ENCODE measurements around the gene PCSK1N. TPM values are rescaled to one million over a fixed set of nuclear protein-coding genes. Genes with fewer than 3 reads are reported as not detected.

The PCSK1N gene
- total RNA-seq, 1 donor from 2014 or later: 0.30 TPM

DNA sequence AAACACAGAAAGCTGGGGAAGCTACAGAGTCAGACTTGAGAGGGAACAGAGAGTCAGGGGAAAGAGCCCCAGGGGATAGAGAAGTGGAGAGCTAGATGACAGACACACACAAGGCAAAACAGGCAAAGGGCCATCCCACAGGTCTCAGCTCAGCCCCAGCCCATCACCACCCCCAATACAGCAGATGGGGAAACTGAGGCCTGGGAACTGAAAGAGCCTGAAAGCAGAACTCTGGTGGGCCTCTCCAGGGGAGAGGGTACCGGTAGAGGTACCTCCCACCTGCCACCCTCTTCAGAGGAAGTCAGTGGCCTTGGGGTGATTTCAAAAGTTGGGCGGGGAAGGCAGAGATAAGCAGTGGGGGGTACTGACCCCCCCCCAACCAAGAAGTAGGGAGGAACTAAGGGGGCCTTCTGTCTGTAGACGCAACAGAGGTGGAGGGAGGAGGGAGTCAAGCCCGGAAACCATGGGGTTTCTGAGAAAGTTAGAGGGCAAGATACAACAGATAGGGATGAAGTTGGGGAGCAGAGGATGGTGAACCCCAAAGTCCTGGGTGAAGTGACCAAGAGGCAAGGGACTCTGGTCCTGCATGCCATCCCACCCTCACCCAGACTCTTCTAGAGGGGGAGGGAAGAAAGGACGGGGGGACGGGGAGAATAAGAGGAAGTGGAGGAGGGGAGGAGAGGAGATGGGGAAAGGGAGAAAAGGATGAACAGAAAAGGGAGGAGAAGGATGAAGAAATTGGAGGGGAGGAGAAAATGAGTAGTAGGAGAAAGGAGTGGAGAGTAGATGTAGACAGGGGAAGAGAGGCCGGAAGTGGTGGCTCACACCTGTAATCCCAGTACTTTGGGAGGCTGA is 45.8 kb downstream of the PCSK1N start:
- DNase-seq: no peak

DNA sequence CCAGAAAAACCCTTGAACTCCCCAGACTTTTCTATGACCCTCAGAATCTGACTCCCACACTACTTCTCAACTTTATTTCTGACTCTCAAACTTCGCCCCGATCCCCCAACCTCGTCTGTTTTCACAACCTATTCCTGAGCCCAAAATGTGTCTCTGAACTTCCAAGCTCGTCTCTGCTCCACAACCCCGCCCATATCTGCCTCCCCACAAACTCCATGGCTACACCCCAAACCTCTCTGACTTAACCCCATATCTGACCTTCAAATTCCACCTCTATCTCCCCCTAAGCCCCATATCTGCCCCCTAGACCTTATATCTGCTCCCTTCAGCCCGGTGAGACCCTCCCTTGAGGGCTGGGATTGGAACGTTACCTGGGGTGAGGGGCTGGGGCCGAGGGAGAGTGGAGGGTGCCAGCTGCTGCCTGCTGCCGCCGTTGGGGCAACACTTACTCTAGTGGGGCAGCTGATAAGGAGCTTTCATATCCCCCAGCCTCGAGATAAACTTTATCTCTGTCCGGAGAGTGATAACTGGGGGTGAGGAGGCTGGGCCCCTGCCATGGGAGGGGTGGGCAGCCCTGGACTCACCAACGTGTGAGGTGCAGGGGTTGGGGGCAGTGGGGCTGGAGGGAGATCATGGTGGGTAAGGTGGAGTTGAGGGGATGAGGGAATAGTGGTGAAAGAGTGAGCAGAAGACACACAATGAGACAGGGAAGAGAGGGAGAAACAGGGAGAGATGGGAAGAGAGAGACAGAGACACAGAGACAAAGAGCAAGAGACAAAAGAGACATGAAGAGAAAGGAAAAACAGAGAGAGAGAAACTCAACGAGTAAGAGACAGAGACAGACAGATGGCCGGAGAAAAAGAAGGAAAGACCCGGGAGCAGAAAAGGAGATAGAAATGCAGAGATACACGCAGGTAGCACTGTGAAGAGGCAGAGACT is 47.6 kb downstream of the PCSK1N start:
- DNase-seq: no peak

DNA sequence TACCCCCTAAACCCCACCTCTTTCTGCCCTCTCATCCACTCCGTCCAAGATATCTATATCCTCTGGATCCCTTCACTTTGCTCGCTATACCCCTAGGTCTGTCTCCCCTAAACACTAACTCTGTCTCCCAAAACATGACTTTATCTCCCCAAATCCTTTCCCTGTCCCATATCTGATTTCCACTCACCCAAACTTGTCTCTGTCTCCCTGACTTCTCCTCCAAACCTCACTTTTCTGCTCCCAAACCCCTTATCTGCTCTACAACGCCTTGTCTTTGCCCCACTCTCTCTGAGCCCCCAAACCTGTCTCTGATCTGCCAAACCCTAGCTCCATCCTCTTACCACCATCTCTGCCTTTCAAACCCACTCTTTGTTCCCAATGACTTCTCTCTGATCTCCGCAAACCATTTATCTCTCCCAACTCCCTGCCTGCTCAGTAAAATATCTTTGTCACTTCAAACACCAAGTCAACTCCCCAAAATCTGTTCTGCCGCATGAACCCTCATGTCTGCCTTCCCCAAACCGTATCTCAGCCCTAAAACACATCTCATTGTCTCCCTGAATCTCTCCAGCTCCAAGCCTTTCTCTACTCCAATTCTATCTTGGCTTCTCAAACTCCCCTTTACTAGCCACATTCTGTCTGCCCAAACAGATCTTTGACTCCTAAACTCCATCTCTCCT is 48.4 kb downstream of the PCSK1N start:
- no peak for DNase-seq

DNA sequence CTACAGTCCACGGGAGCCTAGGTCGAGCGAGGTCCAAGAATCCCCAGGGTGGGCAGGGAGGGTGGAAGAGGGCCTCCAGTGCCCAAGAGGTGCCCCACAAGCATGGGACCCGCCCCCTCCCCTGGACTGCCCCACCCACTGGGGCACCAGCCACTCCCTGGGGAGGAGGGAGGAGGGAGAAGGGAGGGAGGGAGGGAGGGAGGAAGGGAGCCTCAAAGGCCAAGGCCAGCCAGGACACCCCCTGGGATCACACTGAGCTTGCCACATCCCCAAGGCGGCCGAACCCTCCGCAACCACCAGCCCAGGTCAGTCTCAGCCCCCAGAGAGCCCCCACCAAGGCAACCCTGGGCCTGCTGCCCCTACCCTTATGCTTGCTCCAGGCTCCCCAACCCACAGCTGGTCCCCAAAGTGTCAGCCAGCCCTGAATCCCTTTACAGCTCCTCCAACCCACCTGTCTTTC is 49.0 kb downstream of the PCSK1N start, which contains the start of gene GATA1:
Gene GATA1 (plus strand): TSS at position 250 of the 460 bp plus-strand sequence. CDS start 4,520 bp downstream, outside the sequence.
- no peak for DNase-seq

DNA sequence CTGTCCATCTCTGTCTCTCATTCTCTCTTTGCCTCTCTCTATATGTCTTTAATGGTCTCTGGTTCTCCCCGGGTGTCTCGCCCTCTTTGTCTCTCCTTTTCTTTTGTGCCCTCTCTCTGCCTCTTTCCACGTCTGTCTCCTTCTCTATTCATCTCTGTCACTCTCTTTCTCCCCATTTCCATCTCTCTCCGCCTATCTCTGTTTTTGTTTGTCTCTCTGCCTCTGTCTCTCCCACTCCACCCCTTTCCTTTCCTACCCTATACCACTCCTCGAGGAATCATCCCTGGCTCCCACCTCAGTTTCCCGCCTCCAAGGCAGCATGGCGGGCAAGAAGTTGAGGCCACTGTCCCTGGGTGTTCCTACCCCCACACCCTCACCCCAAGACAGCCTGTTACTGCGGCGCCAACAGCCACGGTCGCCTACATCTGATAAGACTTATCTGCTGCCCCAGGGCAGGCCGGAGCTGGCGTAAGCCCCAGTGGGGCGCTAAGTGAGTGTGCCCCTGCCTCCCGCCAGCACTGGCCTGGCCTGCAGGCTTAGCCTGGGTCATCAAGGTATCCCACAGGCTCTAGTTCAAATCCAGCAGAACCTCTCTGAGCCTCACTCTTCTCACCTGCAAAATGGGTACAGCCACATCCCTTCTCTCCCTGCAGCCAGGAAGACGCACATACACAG is 49.7 kb downstream of the PCSK1N start:
- DNase-seq: no peak

DNA sequence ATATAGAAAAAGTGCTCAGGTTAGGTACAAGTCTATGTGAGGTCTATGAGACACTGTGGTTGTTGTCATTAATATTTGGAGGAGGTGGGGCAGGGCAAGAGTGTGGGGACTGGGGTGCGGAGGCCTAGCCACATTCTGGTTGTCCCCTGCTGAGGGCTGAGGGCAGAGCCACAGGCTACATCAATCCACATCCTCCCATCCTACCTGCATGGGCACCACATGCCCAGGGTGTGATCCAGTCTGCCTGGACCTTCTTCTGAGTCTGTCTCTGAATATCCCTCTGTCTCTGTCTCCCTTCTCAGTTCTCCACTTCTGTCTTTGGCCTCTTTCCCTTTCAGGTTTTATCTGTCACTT is 50.2 kb downstream of the PCSK1N start:
- DNase-seq: no peak

DNA sequence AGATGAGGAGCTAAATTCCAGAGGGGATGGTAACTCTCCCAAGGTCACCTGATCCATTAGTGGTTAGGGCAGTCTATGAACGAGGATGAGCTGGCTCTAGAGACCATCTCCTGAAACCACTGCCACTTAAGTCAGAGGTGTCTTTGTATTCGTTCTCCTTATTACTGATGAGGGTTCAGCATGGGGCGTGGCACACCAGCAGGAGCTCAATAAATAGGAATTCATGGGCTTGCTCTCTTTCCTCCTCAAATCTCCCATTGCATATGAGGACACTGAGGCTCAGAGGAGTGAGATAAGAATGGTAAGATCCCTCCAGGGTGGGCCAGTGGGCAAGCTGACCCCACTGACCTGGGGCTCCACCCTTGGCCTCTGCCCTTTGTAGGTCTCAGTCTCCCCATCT is 50.7 kb downstream of the PCSK1N start:
- DNase-seq: no peak

DNA sequence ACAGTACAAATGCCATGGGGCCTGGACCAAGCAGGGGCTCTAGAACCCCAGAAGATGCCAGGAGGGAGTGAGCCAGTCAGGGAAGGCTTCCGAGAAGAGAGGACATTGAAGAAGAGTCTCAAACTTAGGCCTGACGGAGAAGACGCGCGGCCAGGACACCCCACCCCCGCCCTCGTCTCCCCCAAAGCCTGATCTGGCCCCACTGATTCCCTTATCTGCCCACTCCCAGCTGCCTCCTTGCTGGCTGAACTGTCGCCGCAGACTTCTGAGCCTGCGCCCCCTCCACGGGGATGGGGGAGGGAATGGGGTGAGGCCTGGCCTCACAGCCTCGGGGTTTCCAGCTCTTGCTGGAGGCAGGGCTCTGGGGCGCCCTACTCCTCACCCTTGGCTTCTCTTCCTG is 52.6 kb downstream of the PCSK1N start:
- DNase-seq: no peak

DNA sequence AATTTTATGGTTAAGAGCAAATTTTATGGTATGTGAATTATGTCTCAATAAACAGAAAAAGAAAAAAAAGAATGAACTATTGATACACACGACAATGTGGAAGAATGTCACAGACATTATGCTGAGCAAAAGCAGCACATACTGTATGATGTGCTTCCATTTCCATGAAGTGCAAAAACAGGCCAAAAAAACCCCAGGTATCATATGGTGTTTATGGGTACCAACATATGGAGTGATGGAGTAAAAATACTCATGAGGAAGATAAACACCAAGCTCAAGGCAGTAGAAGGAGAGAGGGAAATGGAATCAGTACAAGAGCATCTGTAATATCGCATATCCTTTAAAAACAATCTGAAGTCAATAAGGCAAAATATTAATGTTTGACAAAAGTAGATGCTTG is 53.2 kb downstream of the PCSK1N start:
- no peak for DNase-seq

DNA sequence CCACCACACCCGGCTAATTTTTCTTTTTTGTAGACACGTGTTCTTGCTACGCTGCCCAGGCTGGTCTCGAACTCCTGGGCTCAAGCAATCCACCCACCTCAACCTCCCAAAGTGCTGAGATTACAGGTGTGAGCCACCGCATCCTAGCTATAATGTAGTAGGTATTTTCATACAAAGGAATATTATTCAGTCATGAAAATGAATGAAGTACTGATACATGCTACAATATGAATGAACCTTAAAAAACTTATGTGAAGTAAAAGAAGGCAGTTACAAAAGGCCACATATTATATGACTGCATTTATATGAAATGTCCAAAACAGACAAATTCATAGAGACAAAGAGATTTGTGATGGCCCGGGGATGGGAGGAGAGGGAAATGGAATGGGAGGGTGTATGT is 53.7 kb downstream of the PCSK1N start:
- DNase-seq: no peak

Other genes with a start within 250 kb of the PCSK1N start
- 38.6 TPM for gene WDR13, start 238.1 kb downstream of the PCSK1N start, total RNA-seq
- 5.6 TPM for gene WAS, start 151.8 kb downstream of the PCSK1N start, total RNA-seq
- 2.2 TPM for gene SUV39H1, start 138.9 kb downstream of the PCSK1N start, total RNA-seq
- gene GLOD5, start 73.9 kb downstream of the PCSK1N start, total RNA-seq: not detected
- 1.1 TPM for gene GATA1, start 49.0 kb downstream of the PCSK1N start, total RNA-seq
- 58.6 TPM for gene HDAC6, start 33.5 kb downstream of the PCSK1N start, total RNA-seq
- gene ERAS, start 9.1 kb downstream of the PCSK1N start, total RNA-seq: not detected
- gene TIMM17B, start 62.2 kb upstream of the PCSK1N start, total RNA-seq: 15.0 TPM
- gene PQBP1, start 62.3 kb upstream of the PCSK1N start, total RNA-seq: 31.7 TPM
- 7.6 TPM for gene SLC35A2, start 76.0 kb upstream of the PCSK1N start, total RNA-seq
- gene PIM2, start 83.4 kb upstream of the PCSK1N start, total RNA-seq: 5.9 TPM
- 19.9 TPM for gene OTUD5, start 122.0 kb upstream of the PCSK1N start, total RNA-seq
- gene KCND1, start 136.2 kb upstream of the PCSK1N start, total RNA-seq: 2.7 TPM
- gene GRIPAP1, start 166.7 kb upstream of the PCSK1N start, total RNA-seq: 23.7 TPM
- gene TFE3, start 207.7 kb upstream of the PCSK1N start, total RNA-seq: 17.0 TPM
- 3.6 TPM for gene CCDC120, start 223.4 kb upstream of the PCSK1N start, total RNA-seq
- gene PRAF2, start 238.4 kb upstream of the PCSK1N start, total RNA-seq: 1.5 TPM
- 29.6 TPM for gene WDR45, start 244.3 kb upstream of the PCSK1N start, total RNA-seq